ENCODE results near the gene GTF2E1.
A peak's percentile ranks its signal among the peaks of the same experiment; 100 is the strongest.

GTF2E1 gene

GRCh38 chr3:120742198-120742848 is at the start of gene GTF2E1, which contains the start of gene RABL3:
GTF2E1 (plus strand) TSS chr3:120742744; CDS start chr3:120750553, 7,809 bp downstream.
RABL3 (minus strand) TSS chr3:120742516; CDS start chr3:120742507, 9 bp downstream.
- no peaks in the 10 kb centered on the region for H3K27me3 ChIP-seq (replicated peaks; ENCODE audit: control insufficient read depth, insufficient read depth, low read length)
- TF ChIP-seq CTCF (IDR thresholded peaks at IDR 0.05; ENCODE audit: insufficient read depth, low read length, poor library complexity, severe bottlenecking): no peak
- H3K36me3 ChIP-seq (ENCODE audit: control insufficient read depth, insufficient read depth, low read length): no peaks in the 10 kb centered on the region; the same call in 1 of the 2 replicates
- peak; percentile 91 for DNase-seq (ENCODE audit: extremely low read depth, insufficient read length)
- H3K4me3 ChIP-seq (replicated peaks; ENCODE audit: low read depth, low read length): peak within 1 kb of the TSS; percentile 94

GRCh38 chr3:120693439-120694171 is 48.9 kb upstream of the GTF2E1 start:
- no peak for DNase-seq (ENCODE audit: extremely low read depth, insufficient read length)
- Histone ChIP-seq H3K36me3 (ENCODE audit: control insufficient read depth, insufficient read depth, low read length) (no peaks in the 10 kb centered on the region), H3K4me3 (replicated peaks; ENCODE audit: low read depth, low read length) (no peak overlapping the region), H3K27me3 (replicated peaks; ENCODE audit: control insufficient read depth, insufficient read depth, low read length) (no peaks in the 10 kb centered on the region)
- no peak for TF ChIP-seq CTCF (IDR thresholded peaks at IDR 0.05; ENCODE audit: insufficient read depth, low read length, poor library complexity, severe bottlenecking)

GRCh38 chr3:120699333-120699732 is 43.2 kb upstream of the GTF2E1 start:
- H3K36me3 ChIP-seq (ENCODE audit: control insufficient read depth, insufficient read depth, low read length): no peaks in the 10 kb centered on the region
- no peak for TF ChIP-seq CTCF (IDR thresholded peaks at IDR 0.05; ENCODE audit: insufficient read depth, low read length, poor library complexity, severe bottlenecking)
- H3K4me3 ChIP-seq (replicated peaks; ENCODE audit: low read depth, low read length): no peak overlapping the region
- H3K27me3 ChIP-seq (replicated peaks; ENCODE audit: control insufficient read depth, insufficient read depth, low read length): no peaks in the 10 kb centered on the region
- no peak for DNase-seq (ENCODE audit: extremely low read depth, insufficient read length)

GRCh38 chr3:120705884-120706582 is 36.5 kb upstream of the GTF2E1 start:
- no peak for DNase-seq (ENCODE audit: extremely low read depth, insufficient read length)

GRCh38 chr3:120706950-120707349 is 35.6 kb upstream of the GTF2E1 start:
- H3K4me3 ChIP-seq (replicated peaks; ENCODE audit: low read depth, low read length): no peak overlapping the region
- H3K27me3 ChIP-seq (replicated peaks; ENCODE audit: control insufficient read depth, insufficient read depth, low read length): no peaks in the 10 kb centered on the region
- DNase-seq (ENCODE audit: extremely low read depth, insufficient read length): no peak
- H3K36me3 ChIP-seq (ENCODE audit: control insufficient read depth, insufficient read depth, low read length): no peaks in the 10 kb centered on the region; the same call in 1 of the 2 replicates
- TF ChIP-seq CTCF (IDR thresholded peaks at IDR 0.05; ENCODE audit: insufficient read depth, low read length, poor library complexity, severe bottlenecking): no peak

More at GRCh38 chr3:120705884-120706582, 36.5 kb upstream of the GTF2E1 start:
- Histone ChIP-seq H3K27me3 (replicated peaks; ENCODE audit: control insufficient read depth, insufficient read depth, low read length) (no peaks in the 10 kb centered on the region), H3K4me3 (replicated peaks; ENCODE audit: low read depth, low read length) (no peak overlapping the region), H3K36me3 (ENCODE audit: control insufficient read depth, insufficient read depth, low read length) (no peaks in the 10 kb centered on the region; the same call in 1 of the 2 replicates)
- TF ChIP-seq CTCF (IDR thresholded peaks at IDR 0.05; ENCODE audit: insufficient read depth, low read length, poor library complexity, severe bottlenecking): no peak

All from GM06990 (cell line).